Common myeloid progenitor, CD34-positive (primary cell): Measurements from ENCODE around the gene GRSF1.
A peak's percentile ranks its signal among the peaks of the same experiment; 100 is the strongest.

ENCODE experiments used
- CTCF ChIA-PET: fragments of 350-600 bp; sonication (Branson Sonifier 250); formaldehyde crosslinking; loops from one replicate; lab custom pipeline; 2021; ENCODE audit warnings: antibody characterized with exemption; lab: Charles Lee
- POLR2A ChIA-PET: fragments of 350-600 bp; sonication (Branson Sonifier 250); formaldehyde crosslinking; loops from one replicate; lab custom pipeline; 2021; ENCODE audit warnings: antibody characterized with exemption; lab: Charles Lee
- DNase-seq, 3 donors: peaks; one replicate each; pipeline versions ENCODE4 v3.0.0 to v3.0.0-alpha.2; 2013
- H3K27ac ChIP-seq, 2 experiments: 1 replicate in 1 of 2; 2 replicates in 1 of 2; pipeline ENCODE4 v1.7.0; 2013; ENCODE audit warnings: inconsistent platforms in 2 of 2, low read length in 2 of 2, mild to moderate bottlenecking in 2 of 2, low read depth in 1 of 2, moderate library complexity in 1 of 2; ENCODE audit not compliant: severe bottlenecking in 2 of 2, insufficient read depth in 1 of 2, poor library complexity in 1 of 2
- H3K27me3 ChIP-seq, 5 experiments: replicated peaks in 2 of 5; 1 replicate in 3 of 5; 2 replicates in 2 of 5; pipeline versions ENCODE4 v1.6.1 to v1.7.0; 2013; ENCODE audit warnings: low read length in 4 of 5, mild to moderate bottlenecking in 2 of 5, moderate library complexity in 2 of 5, inconsistent platforms in 1 of 5; ENCODE audit not compliant: insufficient read depth in 5 of 5, control insufficient read depth in 4 of 5
- H3K36me3 ChIP-seq, 4 experiments: 1 replicate in 2 of 4; 2 replicates in 2 of 4; pipeline versions ENCODE4 v1.6.1 to v1.7.0; 2013; ENCODE audit warnings: low read length in 3 of 4, control low read depth in 1 of 4, mild to moderate bottlenecking in 1 of 4; ENCODE audit not compliant: control insufficient read depth in 4 of 4, insufficient read depth in 4 of 4
- H3K4me1 ChIP-seq, 4 experiments: 1 replicate in 3 of 4; 2 replicates in 1 of 4; pipeline versions ENCODE4 v1.6.1 to v1.7.1; 2013; ENCODE audit warnings: low read length in 3 of 4, mild to moderate bottlenecking in 3 of 4, control low read depth in 1 of 4, inconsistent platforms in 1 of 4, moderate library complexity in 1 of 4; ENCODE audit not compliant: control insufficient read depth in 4 of 4, insufficient read depth in 4 of 4; ENCODE audit errors: control extremely low read depth in 1 of 4
- H3K4me3 ChIP-seq, 7 experiments: 1 replicate in 4 of 7; 2 replicates in 3 of 7; pipeline versions ENCODE4 v1.5.1 to v1.7.0; 2013; ENCODE audit warnings: mild to moderate bottlenecking in 7 of 7, low read length in 6 of 7, moderate library complexity in 6 of 7, inconsistent platforms in 2 of 7, low read depth in 2 of 7, control low read depth in 1 of 7; ENCODE audit not compliant: insufficient read depth in 4 of 7, control insufficient read depth in 1 of 7; ENCODE audit errors: extremely low read depth in 1 of 7
- H3K9me3 ChIP-seq, 5 experiments: 1 replicate in 4 of 5; 2 replicates in 1 of 5; pipeline versions ENCODE4 v1.6.1 to v1.7.1; 2013; ENCODE audit warnings: low read length in 4 of 5, mild to moderate bottlenecking in 2 of 5, inconsistent platforms in 1 of 5, low read depth in 1 of 5, moderate library complexity in 1 of 5; ENCODE audit not compliant: control insufficient read depth in 4 of 5, insufficient read depth in 2 of 5; ENCODE audit errors: control extremely low read depth in 1 of 5
- WGBS: methylation state at CpG from one replicate; pipeline ENCODE4 v1.1.5; 2013; ENCODE audit not compliant: insufficient coverage; 5-methylcytosine and 5-hydroxymethylcytosine counted together

Gene GRSF1

DNA sequence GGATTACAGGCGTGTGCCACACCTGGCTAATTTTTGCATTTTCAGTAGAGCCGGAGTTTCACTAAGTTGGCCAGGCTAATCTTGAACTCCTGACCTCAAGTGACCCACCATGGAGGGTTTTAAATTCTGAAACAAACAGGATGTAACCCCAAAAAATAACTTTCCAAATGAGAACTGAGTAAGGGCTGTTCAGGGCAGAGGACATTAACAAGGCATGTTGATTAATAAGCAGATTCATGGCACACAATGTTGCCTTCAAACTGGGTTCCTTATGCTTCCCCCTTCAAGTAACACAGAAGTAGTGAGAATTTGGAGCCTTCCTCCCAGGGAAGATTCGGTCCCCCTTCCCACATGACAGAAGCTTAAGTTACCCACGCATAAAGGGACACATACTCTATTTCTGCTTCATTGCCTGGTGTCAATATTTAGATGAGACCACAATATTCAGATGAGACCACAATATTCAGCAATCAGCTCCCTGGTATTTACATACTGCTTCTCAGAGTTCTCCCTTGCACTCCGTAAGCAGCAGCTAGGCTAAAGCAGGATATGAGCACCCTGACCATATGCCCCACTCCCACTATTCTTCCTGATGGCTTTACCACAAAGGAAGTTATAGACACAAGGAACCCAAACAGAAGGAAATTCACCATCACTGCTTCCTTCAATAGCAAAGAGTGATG is 21.4 kb downstream of the GRSF1 start:
- Histone ChIP-seq H3K27ac (no peak overlapping the region), H3K9me3 (no peaks in the 10 kb centered on the region), H3K4me1 (peaks cover 7 to 18% (median 14%) of the 10 kb centered on the region in 4 experiments), H3K4me3 (peak overlapping the region in 2 of 7 experiments; percentile 28 to 53), H3K27me3 (no peaks in the 10 kb centered on the region), H3K36me3 (peaks cover 0 to 25% (median 23%) of the 10 kb centered on the region in 4 experiments)
- WGBS, result 45% methylated on average over 5 of the region's 5 CpGs
- CTCF ChIA-PET, result interaction anchor here (0.7 to 2.4 kb wide), 2 partner anchors 10 to 13 kb away, joined by 3 to 6 read pairs; no protein-coding TSS in a partner anchor
- peak in 2 of 3 donors; percentile 31 to 32 for DNase-seq
- POLR2A ChIA-PET, result no interaction called here

DNA sequence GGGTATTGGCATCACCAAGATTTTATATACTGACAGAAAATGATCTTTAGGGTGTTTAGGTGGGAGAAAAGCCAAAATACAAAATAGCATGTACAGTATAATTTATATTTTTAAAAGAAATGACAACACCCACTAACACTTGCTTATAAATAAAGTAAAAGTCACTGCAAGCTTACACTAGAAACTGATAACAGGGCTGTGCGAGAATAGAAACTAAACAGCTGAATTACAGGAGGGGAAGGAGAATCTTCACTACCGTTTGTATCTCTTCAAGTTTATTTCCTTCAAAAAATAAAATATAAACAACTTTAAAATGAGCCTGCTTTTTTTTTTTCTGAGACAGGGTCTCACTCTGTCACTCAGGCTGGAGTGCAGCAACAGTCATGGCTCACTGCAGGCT is 22.8 kb downstream of the GRSF1 start:
- CTCF ChIA-PET, result interaction anchor here (1.2 to 1.4 kb wide), 3 partner anchors 11 to 81 kb away, joined by 3 to 5 read pairs (median 4); no protein-coding TSS in a partner anchor
- H3K4me1 ChIP-seq, result peaks cover 7 to 18% (median 14%) of the 10 kb centered on the region in 4 experiments
- H3K27ac ChIP-seq, result no peak overlapping the region
- H3K36me3 ChIP-seq, result peaks cover 0 to 17% (median 14%) of the 10 kb centered on the region in 4 experiments
- no peaks in the 10 kb centered on the region for H3K27me3 ChIP-seq
- no CpG with 5 or more reads among the region's 2 CpGs for WGBS
- H3K4me3 ChIP-seq, result no peak overlapping the region
- no peak for DNase-seq
- no peaks in the 10 kb centered on the region for H3K9me3 ChIP-seq
- POLR2A ChIA-PET, result interaction anchor here (1.2 kb wide), 1 partner anchor 12 kb away, joined by 4 read pairs; no protein-coding TSS in a partner anchor

DNA sequence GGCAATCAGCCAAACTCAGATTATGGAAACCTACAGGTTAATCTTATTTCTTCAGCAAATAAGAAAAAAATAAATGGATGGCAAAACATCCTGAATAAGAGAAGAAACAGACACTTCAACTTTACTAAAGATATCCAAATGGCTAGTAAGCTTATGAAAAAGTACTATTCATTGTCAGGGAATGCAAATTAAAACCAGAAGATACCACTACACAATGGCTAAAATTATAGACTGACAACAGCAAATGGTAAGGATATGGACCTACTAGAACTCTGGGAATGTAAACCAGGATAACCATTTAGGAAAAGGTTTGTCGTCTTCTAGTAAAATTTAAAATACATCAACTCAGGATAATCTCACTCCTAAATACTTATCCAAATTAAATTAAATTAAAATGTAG is 24.3 kb downstream of the GRSF1 start:
- H3K4me1 ChIP-seq, result peaks cover 7 to 18% (median 14%) of the 10 kb centered on the region in 4 experiments
- no CpG with 5 or more reads among the region's 1 CpG for WGBS
- no peaks in the 10 kb centered on the region for H3K9me3 ChIP-seq
- no peak for DNase-seq
- H3K4me3 ChIP-seq, result no peak overlapping the region
- ChIA-PET POLR2A (no interaction called here), CTCF (no interaction called here)
- H3K27ac ChIP-seq, result no peak overlapping the region
- H3K36me3 ChIP-seq, result peaks cover 0 to 9% (median 7%) of the 10 kb centered on the region in 4 experiments
- no peaks in the 10 kb centered on the region for H3K27me3 ChIP-seq

DNA sequence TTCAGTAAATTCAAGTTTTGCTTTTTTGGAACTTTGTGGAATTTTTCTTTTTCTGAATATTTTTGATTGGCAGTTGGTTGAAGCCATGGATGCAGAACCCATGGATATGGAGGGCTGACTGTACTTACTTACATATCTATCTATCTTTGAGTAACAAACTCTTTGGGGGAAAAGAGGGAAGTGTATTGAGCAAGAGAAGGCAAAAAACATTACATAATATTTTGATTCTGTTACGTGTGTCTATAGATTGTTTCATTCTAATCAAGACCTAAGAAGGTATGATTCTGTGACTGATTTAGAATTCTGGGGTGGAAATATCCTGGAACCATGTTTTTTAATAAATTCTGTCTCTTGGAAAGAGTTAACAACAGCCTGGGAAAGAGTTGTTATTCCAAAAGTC is 31.5 kb downstream of the GRSF1 start:
- Histone ChIP-seq H3K27me3 (no peaks in the 10 kb centered on the region), H3K4me3 (no peak overlapping the region), H3K9me3 (no peaks in the 10 kb centered on the region), H3K36me3 (peaks cover 0 to 4% (median 3%) of the 10 kb centered on the region in 4 experiments), H3K4me1 (no peaks in the 10 kb centered on the region), H3K27ac (no peak overlapping the region)
- CTCF ChIA-PET, result no interaction called here
- no peak for DNase-seq
- WGBS, result no CpG with 5 or more reads among the region's 1 CpG
- POLR2A ChIA-PET, result no interaction called here

DNA sequence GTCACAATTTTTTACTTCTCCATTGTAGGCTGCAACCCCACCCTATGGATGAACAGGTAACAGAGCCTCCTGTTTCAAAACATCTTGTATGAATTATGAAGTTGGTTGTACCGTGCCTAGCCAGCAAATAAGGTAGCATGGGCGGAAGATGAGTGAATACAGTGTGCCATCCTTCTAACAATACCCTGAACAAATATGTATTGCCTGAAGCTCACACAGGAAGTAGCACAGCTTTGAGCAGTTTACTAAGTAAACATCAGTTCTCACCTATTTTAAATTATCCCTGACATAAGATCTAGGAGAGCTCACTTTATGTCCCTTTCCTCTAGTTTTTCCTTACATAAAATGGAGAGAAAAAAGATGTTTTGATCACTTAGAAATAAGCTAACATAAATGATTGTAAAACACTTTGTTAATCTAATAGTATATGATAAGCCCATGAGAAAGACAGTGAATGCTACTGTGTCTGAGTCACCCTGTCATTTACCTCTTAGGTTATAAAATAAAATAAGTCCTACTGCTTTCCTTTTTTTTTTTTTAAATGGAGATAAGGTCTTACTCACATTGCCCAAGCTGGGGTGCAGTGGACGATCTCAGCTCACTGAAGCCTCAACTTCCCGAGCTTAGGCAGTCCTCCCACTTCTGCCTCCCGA is 36.6 kb downstream of the GRSF1 start:
- peaks cover 0 to 7% (median 5%) of the 10 kb centered on the region in 4 experiments for H3K36me3 ChIP-seq
- CTCF ChIA-PET, result interaction anchor here (0.8 to 1.0 kb wide), 3 partner anchors 8 to 146 kb away, joined by 3 to 4 read pairs (median 4); no protein-coding TSS in a partner anchor
- 98% methylated on average over 5 of the region's 5 CpGs for WGBS

DNA sequence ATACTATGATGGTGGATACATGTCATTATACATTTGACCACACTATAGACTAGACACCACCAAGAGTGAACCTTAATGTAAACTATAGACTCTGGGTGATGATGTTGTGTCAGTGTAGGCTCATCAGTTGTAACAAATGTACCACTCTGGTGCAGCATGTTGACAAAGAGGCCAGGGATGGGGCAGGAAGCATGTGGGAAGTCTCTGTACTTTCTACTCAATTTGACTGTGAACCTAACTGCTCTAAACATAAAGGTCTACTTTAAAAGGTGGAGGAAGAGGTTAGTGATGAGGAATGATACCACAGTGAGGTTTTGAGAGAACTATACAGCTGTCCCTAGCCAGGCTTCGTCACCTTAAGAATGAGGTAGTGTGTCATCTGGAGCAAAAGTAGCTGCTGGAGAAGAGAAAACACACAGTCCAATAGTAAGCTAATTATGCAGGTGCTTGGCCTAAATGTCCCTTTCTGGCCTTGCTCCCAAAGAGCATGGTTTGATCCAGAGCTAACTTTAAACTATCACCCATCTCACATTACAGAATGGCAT is 38.4 kb downstream of the GRSF1 start:
- 100% methylated on average over 1 of the region's 1 CpG for WGBS
- Histone ChIP-seq H3K36me3 (peaks cover 2 to 11% (median 6%) of the 10 kb centered on the region in 4 experiments), H3K27ac (no peak overlapping the region), H3K4me3 (no peak overlapping the region), H3K27me3 (no peaks in the 10 kb centered on the region), H3K4me1 (no peaks in the 10 kb centered on the region), H3K9me3 (peaks cover 0 to under 1% (median 0%) of the 10 kb centered on the region in 5 experiments)
- DNase-seq, result no peak
- ChIA-PET CTCF (interaction anchor here (0.6 kb wide), 2 partner anchors 22 to 48 kb away, joined by 3 to 5 read pairs; no protein-coding TSS in a partner anchor), POLR2A (no interaction called here)

More for the DNA sequence above, 36.6 kb downstream of the GRSF1 start:
- Histone ChIP-seq H3K4me3 (no peak overlapping the region), H3K27ac (no peak overlapping the region), H3K4me1 (no peaks in the 10 kb centered on the region), H3K27me3 (no peaks in the 10 kb centered on the region), H3K9me3 (no peaks in the 10 kb centered on the region)
- no peak for DNase-seq
- POLR2A ChIA-PET, result interaction anchor here (0.6 to 1.5 kb wide), 2 partner anchors 14 to 99 kb away, joined by 5 read pairs; no protein-coding TSS in a partner anchor
